ENCODE data around the gene RBCK1.
A peak's percentile ranks its signal among the peaks of the same experiment; 100 is the strongest.

The RBCK1 gene

DNA sequence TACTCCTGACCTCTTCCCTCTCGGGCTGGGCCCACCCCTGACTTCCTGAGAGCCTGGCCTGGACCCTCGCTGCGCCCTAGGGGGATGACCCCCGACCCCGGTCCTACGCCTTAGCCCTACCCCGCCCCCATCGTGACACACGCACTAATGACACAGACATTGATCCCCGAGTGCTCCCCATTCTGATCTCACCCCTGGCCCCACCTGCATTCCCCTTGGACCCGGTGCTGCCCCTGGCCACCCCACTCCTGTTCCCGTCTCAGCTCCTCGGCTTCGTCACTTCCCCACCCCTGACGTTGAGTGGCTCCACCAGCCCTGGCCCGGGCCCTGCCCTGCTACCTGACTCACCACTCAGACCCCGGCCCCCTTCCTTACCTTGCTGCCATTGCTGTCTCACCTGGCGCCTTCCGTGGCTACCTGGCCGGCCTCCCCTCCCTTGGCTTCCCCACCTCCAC is 12.1 kb downstream of the RBCK1 start:
- Histone ChIP-seq H3K4me1 (no peaks in the 10 kb centered on the region), H3K27me3 (no peaks in the 10 kb centered on the region), H3K4me3 (no peak overlapping the region), H3K27ac (no peak overlapping the region), H3K36me3 (peaks cover 38 to 85% (median 55%) of the 10 kb centered on the region in 3 donors), H3K9me3 (no peaks in the 10 kb centered on the region)
- intact Hi-C loops (cut with DNase I; ENCODE audit: low total_unique reads): no loop called here
- DNase-seq: peak in 1 of 2 donors; percentile 61
- TF ChIP-seq, protein P1, sequence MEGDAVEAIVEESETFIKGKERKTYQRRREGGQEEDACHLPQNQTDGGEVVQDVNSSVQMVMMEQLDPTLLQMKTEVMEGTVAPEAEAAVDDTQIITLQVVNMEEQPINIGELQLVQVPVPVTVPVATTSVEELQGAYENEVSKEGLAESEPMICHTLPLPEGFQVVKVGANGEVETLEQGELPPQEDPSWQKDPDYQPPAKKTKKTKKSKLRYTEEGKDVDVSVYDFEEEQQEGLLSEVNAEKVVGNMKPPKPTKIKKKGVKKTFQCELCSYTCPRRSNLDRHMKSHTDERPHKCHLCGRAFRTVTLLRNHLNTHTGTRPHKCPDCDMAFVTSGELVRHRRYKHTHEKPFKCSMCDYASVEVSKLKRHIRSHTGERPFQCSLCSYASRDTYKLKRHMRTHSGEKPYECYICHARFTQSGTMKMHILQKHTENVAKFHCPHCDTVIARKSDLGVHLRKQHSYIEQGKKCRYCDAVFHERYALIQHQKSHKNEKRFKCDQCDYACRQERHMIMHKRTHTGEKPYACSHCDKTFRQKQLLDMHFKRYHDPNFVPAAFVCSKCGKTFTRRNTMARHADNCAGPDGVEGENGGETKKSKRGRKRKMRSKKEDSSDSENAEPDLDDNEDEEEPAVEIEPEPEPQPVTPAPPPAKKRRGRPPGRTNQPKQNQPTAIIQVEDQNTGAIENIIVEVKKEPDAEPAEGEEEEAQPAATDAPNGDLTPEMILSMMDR (IDR thresholded peaks at IDR 0.05): no peak

DNA sequence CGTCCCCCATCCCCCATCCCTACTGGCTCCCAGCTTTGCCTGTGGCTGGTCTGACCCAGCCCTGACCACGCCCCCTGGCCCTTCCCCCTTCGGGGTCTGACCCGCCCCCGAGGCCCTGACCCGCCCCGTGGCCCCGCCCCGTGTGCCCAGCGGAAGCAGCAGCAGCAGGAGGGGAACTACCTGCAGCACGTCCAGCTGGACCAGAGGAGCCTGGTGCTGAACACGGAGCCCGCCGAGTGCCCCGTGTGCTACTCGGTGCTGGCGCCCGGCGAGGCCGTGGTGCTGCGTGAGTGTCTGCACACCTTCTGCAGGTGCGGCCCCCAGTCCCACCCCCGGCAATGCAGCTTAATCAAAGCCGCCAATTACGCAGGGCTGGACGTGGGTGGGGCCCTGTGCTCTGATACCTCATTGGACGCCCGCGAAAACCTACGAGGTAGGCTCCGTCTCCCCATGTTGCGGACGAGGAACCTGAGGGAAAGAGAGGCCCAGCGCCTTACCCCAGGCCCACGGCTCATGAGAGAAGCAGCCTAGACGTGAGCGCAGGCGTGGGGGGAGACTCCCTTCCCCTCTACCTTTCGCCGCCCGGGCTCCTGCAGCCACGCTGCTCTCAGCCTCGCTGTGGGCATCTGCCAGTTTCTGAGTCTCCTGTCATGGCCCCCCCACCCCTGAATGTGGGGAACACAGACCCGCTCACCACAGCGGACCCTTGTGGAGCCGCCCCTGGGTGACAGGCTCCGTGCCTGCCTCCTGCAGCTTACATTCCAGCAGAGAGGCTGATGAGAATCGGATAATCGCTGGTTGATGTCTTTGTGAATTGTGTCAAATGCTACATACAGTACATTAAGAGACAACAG is 12.8 kb downstream of the RBCK1 start:
- intact Hi-C loops (cut with DNase I; ENCODE audit: low total_unique reads): no loop called here
- TF ChIP-seq, protein P1 (IDR thresholded peaks at IDR 0.05): no peak
- peak in 1 of 2 donors; percentile 55 for DNase-seq
- H3K27ac ChIP-seq: no peak overlapping the region
- H3K27me3 ChIP-seq: no peaks in the 10 kb centered on the region
- H3K9me3 ChIP-seq: no peaks in the 10 kb centered on the region
- H3K4me1 ChIP-seq: no peaks in the 10 kb centered on the region
- H3K4me3 ChIP-seq: no peak overlapping the region
- peaks cover 38 to 89% (median 61%) of the 10 kb centered on the region in 3 donors for H3K36me3 ChIP-seq

DNA sequence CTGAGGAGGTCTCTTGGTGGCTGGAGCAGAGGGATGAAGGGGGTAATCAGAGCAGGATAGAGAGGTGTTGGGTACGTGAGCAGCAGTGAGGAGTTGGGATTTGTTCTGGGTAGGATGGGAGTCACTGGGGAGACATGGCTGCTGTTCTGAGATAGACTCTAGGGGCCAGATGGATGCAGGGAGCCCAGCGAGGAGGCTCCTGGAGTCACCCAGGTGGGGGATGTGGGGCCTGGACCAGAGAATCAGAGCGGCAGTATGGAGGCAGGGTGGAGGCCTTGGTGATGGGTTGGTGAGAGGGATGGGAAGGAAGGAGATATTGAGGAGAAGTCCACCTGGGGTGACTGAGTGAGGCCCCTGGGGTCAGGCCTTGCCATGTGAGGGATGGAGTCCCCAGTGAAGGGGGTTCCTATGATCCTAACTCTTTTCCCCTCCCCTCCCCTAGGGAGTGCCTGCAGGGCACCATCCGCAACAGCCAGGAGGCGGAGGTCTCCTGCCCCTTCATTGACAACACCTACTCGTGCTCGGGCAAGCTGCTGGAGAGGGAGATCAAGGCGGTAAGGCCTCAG is 13.7 kb downstream of the RBCK1 start:
- intact Hi-C loops (cut with DNase I; ENCODE audit: low total_unique reads): no loop called here
- Histone ChIP-seq H3K27ac (no peak overlapping the region), H3K36me3 (peaks cover 38 to 82% (median 62%) of the 10 kb centered on the region in 3 donors), H3K4me1 (no peaks in the 10 kb centered on the region), H3K9me3 (no peaks in the 10 kb centered on the region), H3K27me3 (no peaks in the 10 kb centered on the region), H3K4me3 (no peak overlapping the region)
- DNase-seq: peak in 1 of 2 donors; percentile 52
- TF ChIP-seq, protein P1 (IDR thresholded peaks at IDR 0.05): no peak

DNA sequence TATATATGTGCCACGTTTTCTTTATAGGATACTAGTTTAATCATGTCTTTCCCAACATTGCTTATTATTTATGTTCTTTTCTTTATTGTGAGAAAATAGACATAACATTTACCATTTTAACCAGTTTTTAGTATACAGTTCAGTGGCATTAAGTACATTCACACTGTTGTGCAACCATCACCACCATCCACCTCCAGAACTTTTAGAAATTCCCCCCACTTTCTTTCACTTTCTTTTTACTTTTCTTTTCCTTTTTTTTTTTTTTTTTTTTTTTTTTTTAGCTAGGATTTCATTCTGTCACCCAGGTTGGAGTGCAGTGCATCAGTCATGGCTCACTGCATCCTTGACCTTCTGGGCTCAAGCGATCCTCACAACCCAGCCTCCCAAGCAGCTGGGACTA is 18.5 kb downstream of the RBCK1 start:
- no peak overlapping the region for H3K4me3 ChIP-seq
- H3K36me3 ChIP-seq: peaks cover 40 to 87% (median 69%) of the 10 kb centered on the region in 3 donors
- DNase-seq: no peak
- no peaks in the 10 kb centered on the region for H3K4me1 ChIP-seq
- TF ChIP-seq, protein P1 (IDR thresholded peaks at IDR 0.05): no peak
- intact Hi-C loops (cut with DNase I; ENCODE audit: low total_unique reads): no loop called here
- no peak overlapping the region for H3K27ac ChIP-seq
- H3K9me3 ChIP-seq: no peaks in the 10 kb centered on the region
- H3K27me3 ChIP-seq: no peaks in the 10 kb centered on the region

DNA sequence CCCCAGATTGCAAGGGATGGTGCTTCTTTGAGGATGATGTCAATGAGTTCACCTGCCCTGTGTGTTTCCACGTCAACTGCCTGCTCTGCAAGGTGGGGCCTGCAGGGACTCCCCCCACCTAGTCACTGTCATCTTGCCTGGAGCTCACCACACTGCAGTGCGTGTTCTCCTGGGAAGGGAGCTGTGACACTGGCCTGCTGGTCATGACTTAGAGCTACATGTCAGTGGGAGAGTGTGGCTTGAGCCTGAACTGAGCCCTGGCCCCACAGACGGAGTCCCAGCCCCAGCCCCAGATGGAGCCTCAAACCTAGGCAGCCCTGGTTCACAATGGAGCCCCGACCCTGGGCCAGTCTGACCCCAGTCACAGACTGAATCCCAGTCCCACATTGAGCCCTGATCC is 19.3 kb downstream of the RBCK1 start:
- no peaks in the 10 kb centered on the region for H3K27me3 ChIP-seq
- no peak overlapping the region for H3K4me3 ChIP-seq
- no peak overlapping the region for H3K27ac ChIP-seq
- no peaks in the 10 kb centered on the region for H3K4me1 ChIP-seq
- TF ChIP-seq, protein P1 (IDR thresholded peaks at IDR 0.05): no peak
- DNase-seq: peak in 1 of 2 donors; percentile 34
- intact Hi-C loops (cut with DNase I; ENCODE audit: low total_unique reads): no loop called here
- no peaks in the 10 kb centered on the region for H3K9me3 ChIP-seq
- H3K36me3 ChIP-seq: peaks cover 40 to 87% (median 61%) of the 10 kb centered on the region in 3 donors
